GM12873 (cell line): ENCODE measurements around the gene OR5K3.

Experiments
- TF ChIP-seq, protein P1 (sequence below): IDR thresholded peaks from 2 replicates; pipeline ENCODE4 v1.5.1; 2012; ENCODE audit warnings: low read depth, mild to moderate bottlenecking, moderate library complexity, low read length, control low read depth; ENCODE audit not compliant: insufficient read depth; ENCODE audit errors: missing control alignments

Gene OR5K3

DNA sequence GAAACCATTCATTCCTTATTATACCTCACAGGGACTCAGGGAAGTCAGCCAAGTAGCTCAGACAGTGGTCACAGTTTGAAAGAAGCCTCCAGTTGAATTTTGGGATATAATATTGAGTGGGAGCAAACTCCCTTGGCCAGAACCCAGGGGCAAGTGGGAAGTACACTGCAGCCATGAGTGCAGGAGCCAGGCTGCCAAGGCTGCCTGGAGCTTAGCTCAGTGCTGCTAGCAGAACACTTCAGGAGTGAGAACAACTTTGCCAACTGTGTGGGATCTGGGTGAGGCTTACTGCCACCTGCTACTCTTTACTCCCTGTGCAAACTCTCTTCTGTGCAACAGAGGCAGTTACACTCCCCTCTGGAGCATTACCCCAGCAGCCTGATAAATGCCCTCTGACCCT lies 4.6 kb downstream of the OR5K3 start:
- TF ChIP-seq, protein P1, sequence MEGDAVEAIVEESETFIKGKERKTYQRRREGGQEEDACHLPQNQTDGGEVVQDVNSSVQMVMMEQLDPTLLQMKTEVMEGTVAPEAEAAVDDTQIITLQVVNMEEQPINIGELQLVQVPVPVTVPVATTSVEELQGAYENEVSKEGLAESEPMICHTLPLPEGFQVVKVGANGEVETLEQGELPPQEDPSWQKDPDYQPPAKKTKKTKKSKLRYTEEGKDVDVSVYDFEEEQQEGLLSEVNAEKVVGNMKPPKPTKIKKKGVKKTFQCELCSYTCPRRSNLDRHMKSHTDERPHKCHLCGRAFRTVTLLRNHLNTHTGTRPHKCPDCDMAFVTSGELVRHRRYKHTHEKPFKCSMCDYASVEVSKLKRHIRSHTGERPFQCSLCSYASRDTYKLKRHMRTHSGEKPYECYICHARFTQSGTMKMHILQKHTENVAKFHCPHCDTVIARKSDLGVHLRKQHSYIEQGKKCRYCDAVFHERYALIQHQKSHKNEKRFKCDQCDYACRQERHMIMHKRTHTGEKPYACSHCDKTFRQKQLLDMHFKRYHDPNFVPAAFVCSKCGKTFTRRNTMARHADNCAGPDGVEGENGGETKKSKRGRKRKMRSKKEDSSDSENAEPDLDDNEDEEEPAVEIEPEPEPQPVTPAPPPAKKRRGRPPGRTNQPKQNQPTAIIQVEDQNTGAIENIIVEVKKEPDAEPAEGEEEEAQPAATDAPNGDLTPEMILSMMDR: no peak

- TF ChIP-seq, protein P1: no peak
Measured at GRCh38 chr3:98398513-98398912, 8.0 kb downstream of the OR5K3 start.

- TF ChIP-seq, protein P1: no peak
Measured at GRCh38 chr3:98402507-98402906, 12.0 kb downstream of the OR5K3 start.

- TF ChIP-seq, protein P1: no peak
Measured at GRCh38 chr3:98404010-98404409, 13.5 kb downstream of the OR5K3 start.

GRCh38 chr3:98406034-98406433 lies 15.6 kb downstream of the OR5K3 start:
- TF ChIP-seq, protein P1: no peak

DNA sequence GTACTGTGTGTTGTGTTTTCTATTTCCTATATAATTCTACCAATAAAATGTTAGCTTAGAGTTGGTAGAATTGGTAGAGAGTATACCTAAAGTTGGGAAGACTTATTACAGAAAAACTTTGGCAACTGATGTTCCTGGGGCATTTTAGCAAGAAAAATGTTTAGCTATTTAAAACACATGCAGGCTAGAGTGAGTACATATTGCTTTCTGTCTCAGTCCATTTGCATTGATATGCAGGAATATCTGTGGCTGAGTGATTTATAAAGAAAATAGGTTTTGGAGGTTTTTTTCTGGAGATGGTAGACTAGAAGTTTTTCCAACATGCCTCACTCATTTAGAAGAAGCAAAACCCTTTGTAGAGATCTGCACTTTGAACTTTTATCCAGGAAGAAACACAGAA lies 42.1 kb downstream of the OR5K3 start:
- TF ChIP-seq, protein P1: no peak

DNA sequence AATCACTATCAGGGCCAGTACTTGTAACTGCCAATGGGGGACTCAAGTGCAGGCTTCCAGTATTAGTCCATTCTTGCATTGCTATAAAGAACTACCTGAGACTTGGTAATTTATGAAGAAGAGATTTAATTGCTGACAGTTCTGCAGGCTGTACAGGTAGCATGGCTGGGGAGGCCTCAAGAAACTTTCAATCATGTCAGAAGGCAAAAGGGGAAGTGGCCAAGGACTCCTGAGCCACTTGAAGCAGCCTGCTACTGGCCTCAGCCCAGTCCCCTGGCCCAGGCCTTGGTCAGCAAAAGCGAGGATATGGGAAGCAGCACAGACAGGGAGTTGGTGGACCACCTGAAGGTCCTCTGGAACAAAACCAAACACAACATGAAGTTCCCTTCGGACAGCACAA lies 43.3 kb downstream of the OR5K3 start:
- TF ChIP-seq, protein P1: no peak
